Activated naive CD8-positive, alpha-beta T cell treated with anti-CD3 and anti-CD28 coated beads, Interleukin-2, amount 50 U/mL, for 16 hours (primary cell): Measurements from ENCODE around the gene ZNF423.

Experiments used
- DNase-seq: peaks from one replicate; pipeline ENCODE4 v3.0.0-alpha.2; 2020; ENCODE audit warnings: low read depth, low spot score

ZNF423 gene

GRCh38 chr16:49643429-49644144 lies 212.3 kb downstream of the ZNF423 start:
- no peak for DNase-seq

- DNase-seq: no peak
Measured at GRCh38 chr16:49641250-49641649, 214.7 kb downstream of the ZNF423 start.

DNA sequence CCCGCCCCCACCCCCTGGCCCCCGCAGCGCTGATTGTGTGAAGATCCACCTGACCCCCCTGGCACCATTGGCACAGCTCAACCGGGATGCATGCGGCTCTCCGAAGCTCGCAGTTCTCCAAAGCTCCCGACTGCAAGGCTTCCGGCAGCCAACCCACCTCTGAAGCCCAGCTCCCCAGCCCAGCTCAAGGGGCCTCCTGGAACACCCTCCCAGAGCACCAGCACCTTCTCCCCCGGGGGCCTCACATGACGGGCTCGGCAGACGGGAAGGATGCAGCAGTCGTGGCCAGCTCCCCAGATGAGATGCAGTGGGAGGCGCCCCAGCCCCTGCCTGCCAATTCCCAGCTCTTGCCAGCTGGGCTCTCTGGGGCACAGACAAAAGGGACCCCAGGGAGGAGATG lies 215.3 kb downstream of the ZNF423 start:
- DNase-seq: no peak

DNA sequence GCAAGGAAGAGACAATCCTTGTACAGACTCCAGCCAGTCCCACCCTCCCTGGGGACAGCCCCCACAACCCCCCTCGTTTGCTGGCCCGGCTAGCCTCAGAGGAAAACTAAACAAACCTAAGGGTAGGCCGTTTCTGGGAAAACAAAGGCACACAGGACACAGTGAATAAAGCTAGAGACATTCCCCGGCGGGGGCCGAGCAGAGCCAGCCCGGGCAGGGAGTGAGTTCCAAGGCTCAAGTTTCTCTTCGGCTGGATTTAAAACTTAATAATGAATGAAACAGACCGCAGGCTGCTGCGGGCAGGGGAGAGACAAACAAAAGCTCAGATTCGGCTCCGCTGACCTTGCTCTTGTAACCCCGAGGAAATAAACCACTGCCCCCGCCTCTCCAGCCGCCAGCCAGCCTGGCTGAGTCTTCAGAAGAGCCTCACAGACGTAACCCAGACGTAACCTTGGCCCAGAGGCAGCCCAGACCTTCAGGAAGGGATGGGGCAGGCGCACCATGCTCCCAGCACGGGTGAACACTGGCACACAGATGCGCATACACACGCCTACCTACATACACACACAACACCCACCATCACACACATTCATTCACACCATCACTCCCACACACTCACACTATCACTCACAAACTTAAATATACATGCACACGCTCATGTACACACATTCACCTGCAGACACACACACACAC lies 216.0 kb downstream of the ZNF423 start:
- DNase-seq: no peak

DNA sequence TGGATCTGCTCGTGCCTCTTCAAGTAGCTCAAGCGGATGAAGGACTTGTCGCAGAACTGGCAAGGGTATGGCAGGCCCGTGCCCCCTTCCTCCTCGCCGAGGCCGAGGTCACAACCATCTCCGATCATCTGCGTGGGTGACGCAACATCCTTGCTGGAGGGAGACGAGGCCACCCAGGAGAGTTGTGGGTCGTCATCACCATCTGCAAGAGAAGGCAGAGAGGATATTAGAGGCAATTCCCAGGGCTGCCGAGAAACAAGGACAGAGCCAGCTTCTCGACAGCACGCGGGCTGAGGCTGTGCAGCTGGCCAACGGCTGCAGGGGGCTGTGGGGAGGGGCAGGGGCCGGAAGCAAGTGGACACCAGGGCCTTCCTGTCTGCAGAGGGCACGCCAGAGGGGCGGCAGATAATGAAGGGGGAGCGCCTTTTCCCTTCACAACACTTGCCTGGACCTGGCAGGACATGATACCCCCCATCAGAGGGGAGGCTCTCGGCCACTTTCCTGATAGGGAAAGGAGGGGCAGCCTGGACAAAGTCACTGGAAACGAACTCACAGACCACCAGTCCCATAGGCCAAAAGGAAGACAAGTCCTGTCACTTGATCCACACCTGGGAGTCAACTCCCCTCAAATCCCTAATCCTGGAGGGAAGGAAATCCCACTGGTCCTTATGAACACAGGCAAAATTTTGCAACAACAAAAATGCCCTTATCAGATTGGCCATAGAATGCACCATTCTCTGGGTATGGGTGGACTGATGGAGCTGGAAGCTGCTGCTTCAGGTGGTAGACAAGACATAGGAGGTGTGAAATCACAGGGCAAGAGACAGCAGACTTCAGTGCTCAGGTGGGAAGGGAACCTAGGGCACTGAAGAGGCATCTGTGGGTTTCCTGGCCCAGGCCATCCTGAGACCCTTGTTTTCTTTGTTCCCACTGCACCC lies 217.0 kb downstream of the ZNF423 start:
- DNase-seq: no peak

GRCh38 chr16:49637933-49638672 lies 217.8 kb downstream of the ZNF423 start:
- DNase-seq: no peak

DNA sequence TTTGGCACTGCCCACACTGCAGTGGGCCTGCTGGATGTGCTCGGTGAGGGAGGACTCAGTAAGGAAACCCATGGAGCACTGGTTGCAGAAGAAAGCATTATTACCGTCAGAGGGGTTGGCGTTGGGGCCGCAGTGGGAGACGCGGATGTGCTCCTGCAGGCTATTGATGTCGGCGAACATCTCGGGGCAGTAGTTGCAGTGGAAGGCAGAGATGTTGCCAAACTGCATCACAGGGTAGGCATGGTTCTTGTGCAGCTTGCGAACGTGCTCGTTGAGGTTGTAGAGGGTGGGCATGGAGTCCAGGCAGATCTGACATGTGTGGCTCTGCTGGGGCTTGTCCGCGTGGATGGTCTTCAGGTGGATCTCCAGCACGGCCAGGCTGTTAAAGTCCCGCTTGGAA lies 218.4 kb downstream of the ZNF423 start:
- DNase-seq: no peak

DNA sequence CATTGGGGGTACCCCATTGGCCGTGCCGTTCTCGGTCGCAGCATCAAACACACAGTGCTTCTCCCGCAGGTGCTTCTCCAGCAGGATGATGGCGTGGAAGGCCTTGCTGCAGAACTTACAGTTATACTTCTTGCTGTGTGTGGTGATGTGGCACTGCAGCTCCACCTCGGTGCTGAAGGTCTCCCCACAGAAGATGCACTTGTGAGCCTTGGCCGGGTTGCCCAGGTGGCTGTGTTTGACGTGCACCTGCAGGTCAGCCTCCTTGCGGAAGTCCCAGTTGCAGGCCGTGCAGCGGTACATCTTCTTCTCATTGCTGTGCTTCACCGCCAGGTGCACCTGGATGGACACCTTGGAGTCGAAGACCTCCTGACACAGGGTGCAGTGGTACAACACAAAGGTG lies 219.3 kb downstream of the ZNF423 start:
- DNase-seq: no peak

DNA sequence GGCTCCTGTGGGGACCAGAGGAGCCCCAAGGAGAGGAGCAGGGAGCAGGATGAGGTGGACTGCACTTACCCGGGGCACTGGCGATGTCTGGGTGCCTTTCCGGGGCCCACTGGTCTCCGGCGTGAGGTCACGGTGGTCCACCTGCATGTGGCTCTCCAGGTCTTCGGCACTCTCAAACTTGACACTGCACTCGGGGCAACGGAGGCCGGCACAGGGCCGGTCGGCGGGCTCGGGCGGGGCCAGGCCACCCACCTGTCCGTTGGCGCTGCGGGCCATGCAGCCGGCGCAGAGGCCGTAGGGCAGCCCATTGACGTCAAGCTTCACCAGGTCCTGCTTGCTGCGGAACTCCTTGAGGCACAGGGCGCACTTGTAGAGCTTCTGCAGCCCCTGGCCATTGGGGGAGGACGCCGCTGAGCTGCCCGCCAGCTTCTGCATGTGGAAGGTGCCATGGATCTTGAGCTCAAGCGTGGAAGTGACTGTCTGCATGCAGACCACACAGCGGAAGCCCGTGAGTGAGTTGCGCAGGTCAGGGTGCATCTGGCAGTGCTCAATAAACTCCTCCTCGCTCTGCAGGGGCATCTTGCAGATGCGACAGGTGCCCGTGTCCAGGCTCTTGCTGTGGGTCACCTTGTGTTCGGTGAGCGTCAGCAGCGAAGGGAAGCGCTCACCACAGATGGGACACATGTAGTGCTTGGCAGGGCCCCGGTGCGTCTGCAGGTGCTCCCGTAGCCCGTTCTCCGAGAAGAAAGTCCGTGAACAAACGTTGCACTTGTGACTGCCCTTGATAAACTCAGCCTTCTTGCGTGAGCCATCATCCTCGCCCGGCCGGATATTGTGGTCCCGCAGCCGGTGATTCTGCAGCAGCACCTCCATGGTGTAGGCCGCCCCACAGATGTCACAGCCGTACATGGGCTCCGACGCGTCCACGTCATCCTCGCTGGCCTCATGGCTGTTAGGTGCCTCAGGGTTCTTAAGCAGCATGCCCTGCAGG lies 220.0 kb downstream of the ZNF423 start:
- DNase-seq: no peak

DNA sequence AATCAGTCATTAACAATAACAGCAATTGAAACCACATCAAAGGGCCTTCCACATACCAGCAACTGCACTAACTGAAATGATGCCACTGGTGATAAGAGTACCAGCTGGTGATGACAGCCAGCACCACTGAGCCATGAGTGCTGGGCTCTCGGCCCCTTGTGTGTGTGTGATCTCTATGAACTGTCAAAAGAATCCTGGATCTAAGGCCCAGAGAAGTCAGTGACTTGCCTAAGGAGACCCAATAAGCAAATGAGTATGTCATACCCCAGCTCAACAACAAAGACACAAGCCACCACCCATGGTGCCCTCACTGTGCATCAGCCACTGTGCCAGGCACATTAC lies 220.9 kb downstream of the ZNF423 start:
- no peak for DNase-seq

- no peak for DNase-seq
Measured at GRCh38 chr16:49634235-49635008, 221.5 kb downstream of the ZNF423 start.

GRCh38 chr16:49632795-49633184 lies 223.1 kb downstream of the ZNF423 start:
- DNase-seq: no peak

DNA sequence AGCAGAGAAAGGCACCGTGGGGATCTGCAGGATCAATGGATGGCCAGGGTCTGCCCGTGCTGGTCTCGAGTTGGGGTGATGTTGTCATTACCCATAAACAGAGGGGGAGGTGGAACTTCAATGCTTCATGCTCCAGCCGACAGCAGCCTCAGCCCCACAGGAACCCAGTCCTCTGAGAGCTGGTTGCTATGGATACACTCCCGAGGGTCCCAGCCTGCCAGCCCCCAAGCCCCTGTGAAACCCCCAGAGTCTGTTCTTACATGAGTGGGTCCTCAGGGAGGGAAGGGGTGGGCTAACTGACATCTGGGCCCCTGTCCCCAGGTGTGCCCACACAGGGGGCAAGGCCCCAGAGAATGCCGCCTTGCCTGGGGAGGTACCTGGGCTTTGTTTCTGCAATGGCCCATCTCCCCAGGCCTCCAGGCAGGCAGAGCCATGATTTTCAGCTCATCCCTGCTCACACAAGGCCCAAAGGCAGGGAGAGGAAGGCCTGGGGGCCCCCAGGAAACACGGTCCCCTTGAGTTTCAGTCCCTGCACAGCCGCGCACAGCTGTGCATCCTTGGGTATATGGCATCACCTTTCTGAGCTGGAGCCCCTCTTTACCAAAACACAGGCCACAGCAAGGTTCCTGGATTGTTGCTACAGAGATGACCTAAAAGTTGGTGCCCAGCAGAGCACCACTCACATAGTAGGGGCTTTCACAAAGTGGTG lies 223.7 kb downstream of the ZNF423 start:
- no peak for DNase-seq

DNA sequence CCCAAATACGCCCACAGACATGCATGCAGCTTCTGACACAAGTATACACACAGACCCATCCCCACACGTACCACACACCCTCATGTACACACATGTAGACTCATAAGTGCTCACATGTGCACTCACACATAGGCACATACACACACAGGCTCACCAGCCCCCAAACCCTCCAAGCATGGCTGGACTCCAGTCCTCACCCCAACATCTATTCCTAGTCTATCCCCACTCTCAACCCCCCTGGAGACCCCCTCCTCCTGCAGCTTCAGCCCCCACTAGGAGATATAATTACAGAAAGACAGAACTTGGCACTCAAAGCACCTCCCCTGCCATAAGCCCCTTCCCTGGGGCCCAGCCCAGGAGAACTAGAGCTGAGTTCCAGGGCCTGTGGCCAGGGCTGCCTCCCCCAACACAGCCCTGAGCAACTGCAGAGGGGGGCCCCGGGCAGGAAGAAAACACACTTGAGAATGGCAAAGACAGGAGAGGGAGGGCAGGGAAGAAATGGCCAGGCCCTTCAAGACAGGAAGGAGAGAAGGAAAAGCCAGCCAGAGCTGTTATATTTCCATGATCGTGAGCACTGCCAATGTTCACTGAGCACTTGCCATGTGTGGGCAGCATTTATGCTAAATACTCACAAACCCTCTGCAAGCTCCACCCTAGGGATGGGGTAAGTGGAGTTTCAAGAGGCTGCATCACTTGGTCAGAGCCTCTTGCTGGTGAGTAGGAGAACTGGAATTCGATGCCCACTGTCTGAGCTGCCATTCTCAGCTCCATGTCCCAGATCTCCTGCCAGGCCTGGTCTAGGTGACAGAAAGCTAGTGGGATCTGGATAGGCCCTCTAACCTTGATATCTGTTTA lies 224.5 kb downstream of the ZNF423 start:
- no peak for DNase-seq

DNA sequence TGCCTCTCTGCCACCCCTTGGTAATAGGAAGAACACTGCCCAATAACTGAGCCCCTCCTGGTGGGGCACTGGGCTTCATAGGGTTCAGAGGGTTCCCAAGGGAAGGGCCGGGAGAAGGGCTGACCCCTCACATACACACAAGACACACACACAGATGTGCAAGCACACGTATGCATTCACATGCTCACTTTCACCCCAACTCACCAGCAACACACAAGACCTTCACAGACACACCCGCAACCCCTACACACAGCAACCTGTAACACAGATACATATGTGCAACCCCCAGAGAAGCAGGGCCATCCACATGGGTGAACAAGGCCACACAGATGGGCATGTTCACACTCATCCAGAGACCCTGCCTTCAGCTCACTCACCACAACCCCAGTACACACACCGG lies 225.1 kb downstream of the ZNF423 start:
- DNase-seq: no peak

DNA sequence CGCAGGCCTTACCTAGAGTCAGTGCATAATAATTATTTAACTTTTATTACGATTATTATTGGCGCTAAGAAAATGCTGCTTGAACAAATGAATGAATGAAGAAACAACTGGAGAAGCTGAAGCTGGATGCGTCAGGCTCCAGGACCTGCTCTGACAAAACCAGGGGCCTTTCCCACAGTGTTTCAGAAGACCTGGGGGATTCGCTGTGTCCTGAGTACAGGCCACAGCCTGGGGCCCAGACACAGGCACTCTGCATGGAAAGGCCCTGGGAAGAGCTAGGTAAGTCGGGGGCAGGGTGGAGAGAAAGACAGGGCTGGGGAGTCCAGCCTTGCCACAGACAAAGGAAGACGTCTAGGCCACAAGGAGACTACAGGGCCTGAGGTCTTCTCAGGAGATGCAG lies 226.1 kb downstream of the ZNF423 start:
- DNase-seq: no peak

GRCh38 chr16:49628148-49628547 lies 227.8 kb downstream of the ZNF423 start:
- no peak for DNase-seq
